Neural cell (in vitro differentiated cells): ENCODE results near the gene SLC12A4. TPM values are rescaled to one million over a fixed set of nuclear protein-coding genes. Genes with fewer than 3 reads are reported as not detected.

Experiments used
- H2AFZ ChIP-seq: fragments of 200-600, 300-800 bp; sonication (generic), shearing (Covaris generic); 2 replicates; pipeline ENCODE4 v1.6.0; 2014; ENCODE audit warnings: low read depth, mild to moderate bottlenecking, antibody characterized with exemption, low read length, moderate library complexity
- H3F3A ChIP-seq: fragments of 200-600 bp; shearing (Covaris generic); 2 replicates; pipeline ENCODE4 v1.6.1; 2016; ENCODE audit warnings: mild to moderate bottlenecking, moderate library complexity, mixed read lengths, antibody characterized with exemption, low read length; ENCODE audit not compliant: insufficient read depth, poor library complexity, severe bottlenecking
- H3K27ac ChIP-seq: fragments of 200-600, 300-800 bp; sonication (generic), shearing (Covaris generic); 2 replicates; pipeline ENCODE4 v1.5.1; 2014; ENCODE audit warnings: mild to moderate bottlenecking, low read length, moderate library complexity
- H3K27me3 ChIP-seq: fragments of 300-800, 200-600 bp; sonication (generic), shearing (Covaris generic); 2 replicates; pipeline ENCODE4 v1.6.0; 2014; ENCODE audit warnings: mild to moderate bottlenecking, low read depth, low read length, moderate library complexity; ENCODE audit not compliant: insufficient read depth
- H3K36me3 ChIP-seq: fragments of 300-800, 200-600 bp; sonication (generic), shearing (Covaris generic); 2 replicates; pipeline ENCODE4 v1.5.1; 2014; ENCODE audit warnings: mild to moderate bottlenecking, antibody characterized with exemption, low read length, moderate library complexity; ENCODE audit not compliant: insufficient read depth
- H3K4me2 ChIP-seq: fragments of 300-800, 200-600 bp; sonication (generic), shearing (Covaris generic); 2 replicates; pipeline ENCODE4 v1.6.0; 2014; ENCODE audit warnings: mild to moderate bottlenecking, low read length
- H3K4me3 ChIP-seq: fragments of 300-800, 200-600 bp; sonication (generic), shearing (Covaris generic); 2 replicates; pipeline ENCODE4 v1.5.1; 2014; ENCODE audit warnings: mild to moderate bottlenecking, low read length, moderate library complexity
- H3K79me2 ChIP-seq: fragments of 200-600 bp; shearing (Covaris generic); replicated peaks from 2 replicates; pipeline ENCODE4 v1.6.0; 2014; ENCODE audit warnings: mild to moderate bottlenecking, low read length, moderate library complexity; ENCODE audit not compliant: insufficient read depth
- H3K9ac ChIP-seq: fragments of 300-800, 200-600 bp; sonication (generic), shearing (Covaris generic); 2 replicates; pipeline ENCODE4 v1.6.1; 2016; ENCODE audit warnings: mild to moderate bottlenecking, low read length, mixed read lengths
- H3K9me2 ChIP-seq: fragments of 200-600 bp; shearing (Covaris generic); 2 replicates; pipeline ENCODE4 v1.6.1; 2016; ENCODE audit warnings: mild to moderate bottlenecking, low read length, mixed read lengths; ENCODE audit not compliant: insufficient read depth
- H3K9me3 ChIP-seq: fragments of 200-600, 300-800 bp; sonication (generic), shearing (Covaris generic); 2 replicates; pipeline ENCODE4 v1.6.1; 2016; ENCODE audit warnings: mild to moderate bottlenecking, mixed run types, low read length, moderate library complexity, mixed read lengths
- H4K20me1 ChIP-seq: fragments of 200-600 bp; shearing (Covaris generic); 2 replicates; pipeline ENCODE4 v1.6.1; 2016; ENCODE audit warnings: mild to moderate bottlenecking, mixed run types; ENCODE audit not compliant: insufficient read depth
- EP300 ChIP-seq: fragments of 450-650 bp; conservative IDR thresholded peaks from 2 replicates; pipeline ENCODE4 v1.6.1; 2014; ENCODE audit warnings: antibody characterized with exemption, mild to moderate bottlenecking, moderate library complexity; ENCODE audit not compliant: poor library complexity, severe bottlenecking
- EZH2 ChIP-seq: fragments of 200-600, 300-800 bp; shearing (Covaris generic), sonication (generic); IDR thresholded peaks from 2 replicates; pipeline ENCODE4 v1.6.1; 2014; ENCODE audit warnings: antibody characterized with exemption, low read length, borderline replicate concordance, mild to moderate bottlenecking; ENCODE audit not compliant: insufficient read depth, poor library complexity, severe bottlenecking
- MXI1 ChIP-seq: fragments of 450-650 bp; conservative IDR thresholded peaks from 2 replicates; pipeline ENCODE4 v1.6.1; 2014; ENCODE audit warnings: antibody characterized with exemption, mild to moderate bottlenecking; ENCODE audit not compliant: poor library complexity, severe bottlenecking
- POLR2AphosphoS5 ChIP-seq: IDR thresholded peaks from 2 replicates; pipeline ENCODE4 v1.6.1; 2012
- RAD21 ChIP-seq: fragments of 450-650 bp; conservative IDR thresholded peaks from 2 replicates; pipeline ENCODE4 v1.6.1; 2014; ENCODE audit warnings: antibody characterized with exemption, mild to moderate bottlenecking, moderate library complexity
- SMC3 ChIP-seq: fragments of 450-650 bp; conservative IDR thresholded peaks from 2 replicates; pipeline ENCODE4 v1.6.1; 2014; ENCODE audit warnings: antibody characterized with exemption, mild to moderate bottlenecking, moderate library complexity; ENCODE audit not compliant: poor library complexity
- TAF1 ChIP-seq: IDR thresholded peaks from 2 replicates; pipeline ENCODE4 v1.6.1; 2012; ENCODE audit warnings: low read depth
- polyA plus RNA-seq: library from polyadenylated mRNA; depleted of rRNA; stranded (reverse); fragments of >200 nt; gene quantifications from 2 replicates; pipeline ENCODE4 v1.2.3, GENCODE V29; 2014
- TF ChIP-seq, protein P1 (sequence below): fragments of 450-650 bp; IDR thresholded peaks from 2 replicates; pipeline ENCODE4 v1.5.1; 2014; ENCODE audit warnings: antibody characterized with exemption, mild to moderate bottlenecking, moderate library complexity; ENCODE audit not compliant: poor library complexity, severe bottlenecking
- TF ChIP-seq, protein P2 (sequence below): IDR thresholded peaks from 2 replicates; pipeline ENCODE4 v1.6.1; 2012; ENCODE audit warnings: borderline replicate concordance

SLC12A4 gene
- polyA plus RNA-seq, 1 donor from 2014 or later: 0.11 TPM

DNA sequence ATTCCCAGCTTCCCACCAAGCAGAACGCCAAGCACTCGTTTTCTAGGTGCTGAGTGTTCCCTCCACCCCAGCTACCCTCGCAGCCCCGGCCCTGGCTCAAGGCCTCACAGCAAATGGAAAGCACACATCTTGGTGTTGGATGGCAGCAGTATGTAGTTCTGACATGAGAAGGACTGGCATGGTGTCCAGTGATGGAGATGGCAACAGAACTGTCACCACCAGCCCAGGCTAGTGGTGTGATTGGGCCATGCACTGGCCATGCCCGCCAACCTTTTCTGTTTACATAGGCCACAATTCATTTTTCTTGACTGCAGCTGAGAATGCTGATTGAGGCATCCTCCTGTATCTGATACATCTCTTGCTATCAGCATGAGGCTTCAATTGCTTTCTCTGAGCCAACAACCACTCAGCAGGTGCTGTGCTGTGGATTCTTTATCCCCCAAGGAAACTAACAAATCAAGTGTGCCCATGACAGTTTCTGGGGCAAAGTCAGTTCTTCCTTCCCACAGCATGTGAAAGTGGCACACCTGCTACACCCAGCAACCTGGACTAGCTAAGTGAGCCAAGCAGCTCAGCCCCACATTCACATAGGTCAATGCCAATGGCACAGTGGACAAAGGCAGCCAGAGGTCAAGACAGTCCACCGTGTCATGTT is 3.8 kb downstream of the SLC12A4 start:
- no peaks in the 10 kb centered on the region for H3K79me2 ChIP-seq
- no peak overlapping the region for H2AFZ ChIP-seq
- no peaks in the 10 kb centered on the region for H3F3A ChIP-seq
- H3K4me3 ChIP-seq: no peak overlapping the region
- H3K4me2 ChIP-seq: no peak overlapping the region
- no peak for TF ChIP-seq SMC3
- no peak overlapping the region for H3K27ac ChIP-seq
- H3K9me2 ChIP-seq: no peaks in the 10 kb centered on the region
- peaks cover 27% of the 10 kb centered on the region for H3K27me3 ChIP-seq
- no peaks in the 10 kb centered on the region for H3K36me3 ChIP-seq
- H3K9ac ChIP-seq: no peak overlapping the region
- no peaks in the 10 kb centered on the region for H3K9me3 ChIP-seq
- no peaks in the 10 kb centered on the region for H4K20me1 ChIP-seq

DNA sequence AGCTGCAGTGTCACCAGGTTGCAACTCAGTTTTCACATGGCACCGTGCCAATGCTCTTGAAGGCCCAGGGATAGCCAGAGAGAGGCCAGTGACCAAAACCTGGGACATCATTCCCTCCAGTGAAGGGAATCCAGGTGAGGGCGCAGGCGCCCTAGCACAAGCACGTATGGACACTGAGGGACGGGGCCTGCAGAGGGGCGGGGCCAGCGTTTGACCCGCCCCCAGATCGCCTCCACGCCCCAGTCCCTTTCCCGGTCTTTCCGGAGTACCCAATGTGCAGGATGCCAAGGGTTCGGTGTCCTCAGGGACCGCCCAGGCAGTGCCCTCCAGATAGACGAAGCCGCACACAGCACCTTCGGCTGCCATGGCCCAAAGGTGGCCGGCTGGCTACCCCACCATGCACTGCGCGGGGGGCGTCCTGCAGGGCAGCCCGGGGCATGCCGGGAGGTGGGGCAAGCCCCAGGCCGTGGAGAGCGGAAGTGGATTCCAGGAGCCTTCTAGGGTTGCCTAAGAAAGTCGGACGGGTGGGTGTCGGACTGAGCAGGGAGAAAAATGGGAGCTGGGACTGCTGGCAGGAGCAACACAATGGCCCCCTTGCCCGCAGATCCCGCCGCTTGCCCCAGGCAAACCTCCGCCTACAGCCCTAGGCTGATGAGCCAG is 4.6 kb downstream of the SLC12A4 start:
- Histone ChIP-seq H4K20me1 (no peaks in the 10 kb centered on the region), H3K4me2 (no peak overlapping the region), H3K9me3 (no peaks in the 10 kb centered on the region), H3K27me3 (peaks cover 18% of the 10 kb centered on the region), H3K9me2 (no peaks in the 10 kb centered on the region), H3K27ac (no peak overlapping the region), H3F3A (no peaks in the 10 kb centered on the region), H3K79me2 (no peaks in the 10 kb centered on the region), H3K36me3 (no peaks in the 10 kb centered on the region), H3K4me3 (no peak overlapping the region), H2AFZ (no peak overlapping the region), H3K9ac (no peak overlapping the region)
- TF ChIP-seq EZH2 (no peak), POLR2AphosphoS5 (no peak), MXI1 (no peak), TAF1 (no peak), RAD21 (no peak), SMC3 (no peak)
- TF ChIP-seq, protein P1, sequence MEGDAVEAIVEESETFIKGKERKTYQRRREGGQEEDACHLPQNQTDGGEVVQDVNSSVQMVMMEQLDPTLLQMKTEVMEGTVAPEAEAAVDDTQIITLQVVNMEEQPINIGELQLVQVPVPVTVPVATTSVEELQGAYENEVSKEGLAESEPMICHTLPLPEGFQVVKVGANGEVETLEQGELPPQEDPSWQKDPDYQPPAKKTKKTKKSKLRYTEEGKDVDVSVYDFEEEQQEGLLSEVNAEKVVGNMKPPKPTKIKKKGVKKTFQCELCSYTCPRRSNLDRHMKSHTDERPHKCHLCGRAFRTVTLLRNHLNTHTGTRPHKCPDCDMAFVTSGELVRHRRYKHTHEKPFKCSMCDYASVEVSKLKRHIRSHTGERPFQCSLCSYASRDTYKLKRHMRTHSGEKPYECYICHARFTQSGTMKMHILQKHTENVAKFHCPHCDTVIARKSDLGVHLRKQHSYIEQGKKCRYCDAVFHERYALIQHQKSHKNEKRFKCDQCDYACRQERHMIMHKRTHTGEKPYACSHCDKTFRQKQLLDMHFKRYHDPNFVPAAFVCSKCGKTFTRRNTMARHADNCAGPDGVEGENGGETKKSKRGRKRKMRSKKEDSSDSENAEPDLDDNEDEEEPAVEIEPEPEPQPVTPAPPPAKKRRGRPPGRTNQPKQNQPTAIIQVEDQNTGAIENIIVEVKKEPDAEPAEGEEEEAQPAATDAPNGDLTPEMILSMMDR: no peak
- TF ChIP-seq, protein P2, sequence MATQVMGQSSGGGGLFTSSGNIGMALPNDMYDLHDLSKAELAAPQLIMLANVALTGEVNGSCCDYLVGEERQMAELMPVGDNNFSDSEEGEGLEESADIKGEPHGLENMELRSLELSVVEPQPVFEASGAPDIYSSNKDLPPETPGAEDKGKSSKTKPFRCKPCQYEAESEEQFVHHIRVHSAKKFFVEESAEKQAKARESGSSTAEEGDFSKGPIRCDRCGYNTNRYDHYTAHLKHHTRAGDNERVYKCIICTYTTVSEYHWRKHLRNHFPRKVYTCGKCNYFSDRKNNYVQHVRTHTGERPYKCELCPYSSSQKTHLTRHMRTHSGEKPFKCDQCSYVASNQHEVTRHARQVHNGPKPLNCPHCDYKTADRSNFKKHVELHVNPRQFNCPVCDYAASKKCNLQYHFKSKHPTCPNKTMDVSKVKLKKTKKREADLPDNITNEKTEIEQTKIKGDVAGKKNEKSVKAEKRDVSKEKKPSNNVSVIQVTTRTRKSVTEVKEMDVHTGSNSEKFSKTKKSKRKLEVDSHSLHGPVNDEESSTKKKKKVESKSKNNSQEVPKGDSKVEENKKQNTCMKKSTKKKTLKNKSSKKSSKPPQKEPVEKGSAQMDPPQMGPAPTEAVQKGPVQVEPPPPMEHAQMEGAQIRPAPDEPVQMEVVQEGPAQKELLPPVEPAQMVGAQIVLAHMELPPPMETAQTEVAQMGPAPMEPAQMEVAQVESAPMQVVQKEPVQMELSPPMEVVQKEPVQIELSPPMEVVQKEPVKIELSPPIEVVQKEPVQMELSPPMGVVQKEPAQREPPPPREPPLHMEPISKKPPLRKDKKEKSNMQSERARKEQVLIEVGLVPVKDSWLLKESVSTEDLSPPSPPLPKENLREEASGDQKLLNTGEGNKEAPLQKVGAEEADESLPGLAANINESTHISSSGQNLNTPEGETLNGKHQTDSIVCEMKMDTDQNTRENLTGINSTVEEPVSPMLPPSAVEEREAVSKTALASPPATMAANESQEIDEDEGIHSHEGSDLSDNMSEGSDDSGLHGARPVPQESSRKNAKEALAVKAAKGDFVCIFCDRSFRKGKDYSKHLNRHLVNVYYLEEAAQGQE: no peak

DNA sequence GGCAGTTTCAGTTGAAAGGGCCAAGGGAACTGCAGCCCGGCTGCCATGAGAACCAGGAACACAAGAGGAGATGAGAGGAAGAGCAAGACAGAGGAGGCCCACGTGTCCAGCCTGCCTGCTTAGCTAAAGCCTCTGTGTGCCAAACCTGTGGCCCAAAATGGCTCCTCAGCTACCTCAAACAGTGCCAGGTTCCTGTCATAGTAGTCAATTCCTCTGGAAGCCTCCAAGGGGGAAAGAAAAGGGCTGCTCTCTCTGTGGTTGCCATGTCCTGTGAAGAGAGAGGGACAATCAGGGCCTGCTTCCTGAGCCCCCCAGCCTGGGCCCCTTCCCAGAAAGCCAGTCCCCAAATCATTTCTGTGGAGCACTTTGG is 5.2 kb downstream of the SLC12A4 start:
- Histone ChIP-seq H3K9me3 (no peaks in the 10 kb centered on the region), H3K4me2 (no peak overlapping the region), H3K4me3 (no peak overlapping the region), H4K20me1 (no peaks in the 10 kb centered on the region), H3K36me3 (no peaks in the 10 kb centered on the region), H3K79me2 (no peaks in the 10 kb centered on the region), H3K9ac (no peak overlapping the region), H2AFZ (no peak overlapping the region), H3K9me2 (no peaks in the 10 kb centered on the region), H3K27me3 (peaks cover 13% of the 10 kb centered on the region), H3K27ac (no peak overlapping the region), H3F3A (no peaks in the 10 kb centered on the region)
- TF ChIP-seq, protein P1: no peak
- TF ChIP-seq POLR2AphosphoS5 (no peak), EZH2 (no peak), TAF1 (no peak), RAD21 (no peak), SMC3 (no peak), MXI1 (no peak), EP300 (no peak)
- TF ChIP-seq, protein P2: no peak
